A549 (cell line): ENCODE data around the gene GABARAP. TPM values are rescaled to one million over a fixed set of nuclear protein-coding genes. Genes with fewer than 3 reads are reported as not detected.
"Not testable (repeated sequence)": the region's sequence is repeated elsewhere in the genome, so short reads cannot be mapped to it uniquely, and the experiment has no call there.

ENCODE experiments used
- ATAC-seq, 2 experiments: fragments of 200-7000 bp in 1 of 2; fragments of >200 bp in 1 of 2; cut with Nextera tagmentation in 1 of 2; cut with Tn5 transposase in 1 of 2; 3 replicates each; pipeline versions ENCODE4 v1.8.0 to v1.9.1; 2018 to 2020; ENCODE audit warnings: mild to moderate bottlenecking in 1 of 2, moderate library complexity in 1 of 2
- CTCF ChIA-PET: fragments of 300-600 bp; sonication (Branson Sonifier 250); formaldehyde crosslinking; extraction: SDS; loops from one replicate; lab custom pipeline; 2021; ENCODE audit warnings: antibody characterized with exemption, inconsistent platforms; lab: Yijun Ruan, JAX
- POLR2A ChIA-PET: fragments of 350-600 bp; formaldehyde crosslinking; extraction: SDS; loops from one replicate; lab custom pipeline; 2021; ENCODE audit warnings: antibody characterized with exemption, inconsistent platforms; lab: Yijun Ruan, JAX
- DNase-seq, 2 experiments: peaks; one replicate each; pipeline versions ENCODE4 v3.0.0 to v3.0.0-alpha.2; 2011 to 2016; ENCODE audit warnings: low read depth in 1 of 2, low spot score in 1 of 2
- FAIRE-seq: peaks from 2 replicates; lab custom pipeline; 2011; peaks lifted over from hg19 to GRCh38; lab: Jason Lieb, UNC
- H3K27ac ChIP-seq, 2 experiments: fragments of >200 bp; sonication (Bioruptor Twin); formaldehyde crosslinking; 3 replicates each; pipeline ENCODE4 v1.5.1; 2016 to 2017
- H3K4me1 ChIP-seq: fragments of >200 bp; sonication (Bioruptor Twin); formaldehyde crosslinking; 3 replicates; pipeline ENCODE4 v1.6.1; 2016
- H3K4me2 ChIP-seq: fragments of >200 bp; sonication (Bioruptor Twin); formaldehyde crosslinking; 3 replicates; pipeline ENCODE4 v1.6.1; 2016
- H3K4me3 ChIP-seq: fragments of >200 bp; sonication (Bioruptor Twin); formaldehyde crosslinking; 3 replicates; pipeline ENCODE4 v1.5.1; 2016
- H3K9me3 ChIP-seq: fragments of >200 bp; sonication (Bioruptor Twin); formaldehyde crosslinking; 3 replicates; pipeline ENCODE4 v1.6.1; 2016
- BHLHE40 ChIP-seq: IDR thresholded peaks from 2 replicates; pipeline ENCODE4 v1.6.1; 2012; ENCODE audit warnings: low read depth, low read length, inconsistent platforms
- CBX8 ChIP-seq: fragments of 200-600 bp; sonication (generic); IDR thresholded peaks from 2 replicates; pipeline ENCODE4 v1.6.1; 2016
- CHD2 ChIP-seq: fragments of 150-350 bp; IDR thresholded peaks from 2 replicates; pipeline ENCODE4 v1.6.1; 2014; ENCODE audit warnings: low read length; ENCODE audit not compliant: partially characterized antibody
- CHD4 ChIP-seq: fragments of 200-600 bp; sonication (generic); IDR thresholded peaks from 2 replicates; pipeline ENCODE4 v1.6.1; 2016; ENCODE audit warnings: antibody characterized with exemption, mild to moderate bottlenecking, borderline replicate concordance
- EHF ChIP-seq: fragments of 250-450 bp; sonication (Bioruptor Pico); IDR thresholded peaks from 2 replicates; pipeline ENCODE4 v1.5.0; 2020; ENCODE audit warnings: mild to moderate bottlenecking
- EP300 ChIP-seq, 2 experiments: fragments of >200 bp; sonication (Bioruptor Twin); formaldehyde crosslinking; IDR thresholded peaks; 2 replicates in 1 of 2; 3 replicates in 1 of 2; pipeline ENCODE4 v1.6.1; 2016 to 2017
- FOXS1 ChIP-seq: fragments of 250-450 bp; sonication (Bioruptor Pico); IDR thresholded peaks from 2 replicates; pipeline ENCODE4 v1.5.0; 2020; ENCODE audit warnings: mild to moderate bottlenecking, moderate library complexity
- HDAC2 ChIP-seq: fragments of 200-600 bp; sonication (generic); IDR thresholded peaks from 2 replicates; pipeline ENCODE4 v1.6.1; 2016
- HEYL ChIP-seq: fragments of 250-450 bp; sonication (Bioruptor Pico); IDR thresholded peaks from 2 replicates; pipeline ENCODE4 v1.8.0; 2021; ENCODE audit warnings: mild to moderate bottlenecking, moderate library complexity
- HOXB13 ChIP-seq: fragments of 250-450 bp; sonication (Bioruptor Pico); IDR thresholded peaks from 2 replicates; pipeline ENCODE4 v1.5.0; 2020; ENCODE audit warnings: low read depth, mild to moderate bottlenecking, moderate library complexity
- HOXB5 ChIP-seq: fragments of 250-450 bp; sonication (Bioruptor Pico); IDR thresholded peaks from 2 replicates; pipeline ENCODE4 v1.5.0; 2020; ENCODE audit warnings: mild to moderate bottlenecking, moderate library complexity
- MYC ChIP-seq: IDR thresholded peaks from 2 replicates; pipeline ENCODE4 v1.6.1; 2012; ENCODE audit warnings: mild to moderate bottlenecking, inconsistent platforms, low read length, improper control_type of control experiment, borderline replicate concordance
- NPAS2 ChIP-seq: fragments of 250-450 bp; sonication (Bioruptor Pico); IDR thresholded peaks from 2 replicates; pipeline ENCODE4 v1.8.0; 2022; ENCODE audit warnings: mild to moderate bottlenecking, moderate library complexity, borderline replicate concordance
- PHF8 ChIP-seq: fragments of 200-600 bp; sonication (generic); IDR thresholded peaks from 2 replicates; pipeline ENCODE4 v1.6.1; 2016; ENCODE audit warnings: low read depth, mild to moderate bottlenecking, antibody characterized with exemption, moderate library complexity, borderline replicate concordance
- POLR2AphosphoS2 ChIP-seq: conservative IDR thresholded peaks from 2 replicates; pipeline ENCODE4 v1.6.1; 2012; ENCODE audit warnings: low read length, improper control_type of control experiment, inconsistent platforms
- RFX5 ChIP-seq: fragments of 450-650 bp; IDR thresholded peaks from 2 replicates; pipeline ENCODE4 v1.7.1; 2014; ENCODE audit warnings: antibody characterized with exemption, mild to moderate bottlenecking, moderate library complexity
- RNF2 ChIP-seq: fragments of 200-600 bp; sonication (generic); IDR thresholded peaks from 2 replicates; pipeline ENCODE4 v1.6.1; 2016; ENCODE audit warnings: low read depth, mild to moderate bottlenecking, antibody characterized with exemption, moderate library complexity, borderline replicate concordance
- TP53 ChIP-seq: fragments of 250-450 bp; sonication (Bioruptor Pico); IDR thresholded peaks from 2 replicates; pipeline ENCODE4 v1.5.0; 2021; ENCODE audit warnings: mild to moderate bottlenecking, moderate library complexity
- ZFP36 ChIP-seq: fragments of 450-650 bp; IDR thresholded peaks from 2 replicates; pipeline ENCODE4 v1.6.1; 2014; ENCODE audit warnings: borderline replicate concordance; ENCODE audit not compliant: partially characterized antibody
- ZSCAN20 ChIP-seq: fragments of 250-450 bp; sonication (Bioruptor Pico); IDR thresholded peaks from 2 replicates; pipeline ENCODE4 v1.8.0; 2022; ENCODE audit warnings: mild to moderate bottlenecking, moderate library complexity
- WGBS: methylation state at CpG from one replicate; pipeline ENCODE4 v1.1.6; 2017; ENCODE audit errors: missing lambda C conversion rate; 5-methylcytosine and 5-hydroxymethylcytosine counted together
- polyA plus RNA-seq, 4 experiments: library from polyadenylated mRNA; depleted of rRNA in 3 of 4; stranded (reverse); fragments of >200 nt; fragmentation: RNase III in 1 of 4; extraction: RNeasy Plus Mini Kit Qiagen cat#74134 plus additional on column Dnase treatment in 1 of 4; gene quantifications; 2 replicates in 3 of 4; 3 replicates in 1 of 4; pipeline ENCODE4 v1.2.3, GENCODE V29; 2011 to 2017
- TF ChIP-seq, protein P1 (sequence below): fragments of 250-450 bp; sonication (Bioruptor Pico); IDR thresholded peaks from 2 replicates; pipeline ENCODE4 v1.5.0; 2020; ENCODE audit warnings: low read depth, mild to moderate bottlenecking, moderate library complexity
- TF ChIP-seq, protein P2 (sequence below): fragments of 450-650 bp; IDR thresholded peaks from 2 replicates; pipeline ENCODE4 v1.6.1; 2014; ENCODE audit warnings: antibody characterized with exemption
- TF ChIP-seq, protein P3 (sequence below): IDR thresholded peaks from 2 replicates; pipeline ENCODE4 v1.6.1; 2012; ENCODE audit warnings: low read depth, borderline replicate concordance
- TF ChIP-seq, protein P4 (sequence below): IDR thresholded peaks from 2 replicates; pipeline ENCODE4 v1.6.1; 2012

The GABARAP gene
- polyA plus RNA-seq, 2 of the 4 experiments (the other 2 are of a cell fraction) = 399 to 504 TPM

DNA sequence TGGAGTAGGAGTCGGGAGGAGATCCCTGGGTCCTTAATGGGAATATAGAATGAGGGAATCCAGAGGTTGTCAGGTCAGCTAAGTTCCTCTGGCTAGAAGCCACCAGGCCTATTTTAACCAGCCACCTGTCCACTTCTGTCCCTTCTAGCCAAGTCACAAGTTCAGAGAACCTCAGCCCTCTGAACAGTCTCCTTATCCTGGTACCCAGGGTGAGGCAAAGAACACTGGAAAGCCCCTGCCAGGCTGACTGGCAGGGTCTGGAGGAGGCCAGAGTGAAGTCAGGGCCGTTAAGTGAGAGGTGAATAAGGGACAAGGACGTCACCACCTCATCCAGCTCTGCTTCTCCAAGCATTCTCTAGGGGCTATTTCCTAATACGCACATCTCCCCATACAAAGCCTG lies 6.5 kb upstream of the GABARAP start:
- WGBS = 84% methylated on average over 4 of the region's 4 CpGs
- peak overlapping the region; percentile 93 for H3K4me2 ChIP-seq

DNA sequence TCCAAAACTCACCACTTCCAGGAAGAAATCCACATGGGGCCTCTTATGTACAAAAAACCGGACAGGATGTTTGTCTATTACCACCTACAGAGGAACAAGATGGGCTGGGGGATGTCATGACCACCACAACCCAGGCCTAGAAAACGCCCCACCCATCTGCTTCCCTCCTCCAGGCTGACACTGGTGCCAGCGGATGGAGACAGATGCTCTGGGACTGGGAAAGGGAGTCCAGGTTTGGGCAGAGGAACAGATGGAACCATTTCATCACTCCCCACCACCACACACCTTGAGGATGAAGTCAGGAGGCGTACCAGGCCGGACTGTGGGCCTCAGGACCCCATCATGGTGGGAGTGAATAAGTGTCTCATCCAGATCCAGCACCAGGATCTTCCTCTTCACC lies 4.5 kb upstream of the GABARAP start:
- no peak for DNase-seq
- ATAC-seq = no peak
- no peak overlapping the region for H3K27ac ChIP-seq
- no peak for FAIRE-seq
- no peak overlapping the region for H3K4me3 ChIP-seq
- CTCF ChIA-PET = interaction anchor here (1.0 to 7.5 kb wide), 3 partner anchors 10 to 50 kb away, joined by 3 to 66 read pairs (median 5); no protein-coding TSS in a partner anchor
- no peak overlapping the region for H3K4me2 ChIP-seq
- H3K4me1 ChIP-seq = peaks cover 23% of the 10 kb centered on the region
- WGBS = 87% methylated on average over 5 of the region's 5 CpGs
- no peak for TF ChIP-seq RNF2
- no peak for TF ChIP-seq EHF
- TF ChIP-seq FOXS1 = no peak
- TF ChIP-seq EP300 (IDR thresholded peaks at IDR 0.05) = no peak
- TF ChIP-seq POLR2AphosphoS2 = no peak
- TF ChIP-seq, protein P1, sequence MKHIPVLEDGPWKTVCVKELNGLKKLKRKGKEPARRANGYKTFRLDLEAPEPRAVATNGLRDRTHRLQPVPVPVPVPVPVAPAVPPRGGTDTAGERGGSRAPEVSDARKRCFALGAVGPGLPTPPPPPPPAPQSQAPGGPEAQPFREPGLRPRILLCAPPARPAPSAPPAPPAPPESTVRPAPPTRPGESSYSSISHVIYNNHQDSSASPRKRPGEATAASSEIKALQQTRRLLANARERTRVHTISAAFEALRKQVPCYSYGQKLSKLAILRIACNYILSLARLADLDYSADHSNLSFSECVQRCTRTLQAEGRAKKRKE (CRISPR knock-in tag) = no peak
- no peak for TF ChIP-seq HEYL (CRISPR knock-in tag)
- TF ChIP-seq PHF8 = no peak
- TF ChIP-seq, protein P2, sequence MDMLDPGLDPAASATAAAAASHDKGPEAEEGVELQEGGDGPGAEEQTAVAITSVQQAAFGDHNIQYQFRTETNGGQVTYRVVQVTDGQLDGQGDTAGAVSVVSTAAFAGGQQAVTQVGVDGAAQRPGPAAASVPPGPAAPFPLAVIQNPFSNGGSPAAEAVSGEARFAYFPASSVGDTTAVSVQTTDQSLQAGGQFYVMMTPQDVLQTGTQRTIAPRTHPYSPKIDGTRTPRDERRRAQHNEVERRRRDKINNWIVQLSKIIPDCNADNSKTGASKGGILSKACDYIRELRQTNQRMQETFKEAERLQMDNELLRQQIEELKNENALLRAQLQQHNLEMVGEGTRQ = no peak
- TF ChIP-seq HDAC2 = no peak
- no peak for TF ChIP-seq ZFP36
- TF ChIP-seq TP53 (CRISPR knock-in tag) = no peak
- no peak for TF ChIP-seq ZSCAN20
- TF ChIP-seq HOXB13 (CRISPR knock-in tag) = no peak
- no peak for TF ChIP-seq RFX5
- TF ChIP-seq BHLHE40 = no peak
- no peak for TF ChIP-seq CHD4
- H3K9me3 ChIP-seq = no peaks in the 10 kb centered on the region
- POLR2A ChIA-PET = no interaction called here

More for the DNA sequence above, 6.5 kb upstream of the GABARAP start:
- Histone ChIP-seq H3K9me3 (no peaks in the 10 kb centered on the region), H3K4me1 (peaks cover 26% of the 10 kb centered on the region), H3K4me3 (no peak overlapping the region), H3K27ac (peak overlapping the region in 1 of 2 experiments; percentile 2; a peak in 1 of 6 replicates)
- FAIRE-seq = no peak
- DNase-seq = no peak
- ChIA-PET CTCF (interaction anchor here (0.8 to 4.6 kb wide), 6 partner anchors 8 to 98 kb away, joined by 3 to 29 read pairs (median 4); partner anchors contain the start of gene SLC2A4), POLR2A (interaction anchor here (0.5 kb wide), 1 partner anchor 155 kb away, joined by 3 read pairs; the partner anchor contains the start of gene TMEM256)
- ATAC-seq = no peak
- TF ChIP-seq TP53 (CRISPR knock-in tag) = no peak
- no peak for TF ChIP-seq MYC
- no peak for TF ChIP-seq EHF
- no peak for TF ChIP-seq NPAS2 (CRISPR knock-in tag)
- TF ChIP-seq HOXB5 = no peak
- no peak for TF ChIP-seq CHD2
- TF ChIP-seq, protein P3, sequence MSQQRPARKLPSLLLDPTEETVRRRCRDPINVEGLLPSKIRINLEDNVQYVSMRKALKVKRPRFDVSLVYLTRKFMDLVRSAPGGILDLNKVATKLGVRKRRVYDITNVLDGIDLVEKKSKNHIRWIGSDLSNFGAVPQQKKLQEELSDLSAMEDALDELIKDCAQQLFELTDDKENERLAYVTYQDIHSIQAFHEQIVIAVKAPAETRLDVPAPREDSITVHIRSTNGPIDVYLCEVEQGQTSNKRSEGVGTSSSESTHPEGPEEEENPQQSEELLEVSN = no peak
- TF ChIP-seq, protein P4, sequence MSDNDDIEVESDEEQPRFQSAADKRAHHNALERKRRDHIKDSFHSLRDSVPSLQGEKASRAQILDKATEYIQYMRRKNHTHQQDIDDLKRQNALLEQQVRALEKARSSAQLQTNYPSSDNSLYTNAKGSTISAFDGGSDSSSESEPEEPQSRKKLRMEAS = no peak
- no peak for TF ChIP-seq CBX8
- no peak for TF ChIP-seq PHF8

DNA sequence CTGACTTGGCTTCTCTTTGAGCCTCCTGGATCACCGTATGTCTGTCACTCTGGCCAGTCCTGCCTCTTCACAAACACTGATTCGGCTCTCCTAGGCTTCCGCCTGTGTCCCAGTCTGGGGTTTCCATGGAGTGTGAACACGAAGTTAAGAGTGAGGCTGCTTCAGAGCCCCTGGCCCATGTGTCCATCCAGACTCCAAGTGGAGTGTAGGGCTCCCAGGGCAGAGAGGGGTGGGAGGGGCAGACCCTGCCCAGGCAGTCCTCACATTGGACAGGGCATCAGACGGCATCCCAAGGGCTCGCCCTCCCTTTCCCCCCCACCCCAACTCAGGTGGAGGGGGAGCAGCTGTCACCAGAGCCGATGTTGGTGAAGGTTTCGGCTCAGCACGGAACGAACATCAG lies 1.6 kb upstream of the GABARAP start:
- Histone ChIP-seq H3K4me2 (peak overlapping the region; percentile 97; the same call in 2 of the 3 replicates), H3K4me1 (peaks cover 24% of the 10 kb centered on the region), H3K27ac (peak overlapping the region in 1 of 2 experiments; percentile 96; a peak in 1 of 6 replicates)
- DNase-seq, FAIRE-seq, ATAC-seq, H3K9me3 ChIP-seq, H3K4me3 ChIP-seq: not testable (repeated sequence)
- ChIA-PET CTCF (interaction anchor here (1.3 to 17.3 kb wide), 4 partner anchors 22 to 53 kb away, joined by 4 to 169 read pairs (median 35); partner anchors contain the start of genes ACADVL and DLG4), POLR2A (interaction anchor here (2.9 kb wide), 1 partner anchor 7 kb away, joined by 15 read pairs; the partner anchor contains the start of genes CTDNEP1 and ELP5)
- 81% methylated on average over 10 of the region's 10 CpGs for WGBS
